ENCODE measurements around the gene ZNF277.
"Not testable (repeated sequence)": the region's sequence is repeated elsewhere in the genome, so short reads cannot be mapped to it uniquely, and the experiment has no call there.

ZNF277 gene

DNA sequence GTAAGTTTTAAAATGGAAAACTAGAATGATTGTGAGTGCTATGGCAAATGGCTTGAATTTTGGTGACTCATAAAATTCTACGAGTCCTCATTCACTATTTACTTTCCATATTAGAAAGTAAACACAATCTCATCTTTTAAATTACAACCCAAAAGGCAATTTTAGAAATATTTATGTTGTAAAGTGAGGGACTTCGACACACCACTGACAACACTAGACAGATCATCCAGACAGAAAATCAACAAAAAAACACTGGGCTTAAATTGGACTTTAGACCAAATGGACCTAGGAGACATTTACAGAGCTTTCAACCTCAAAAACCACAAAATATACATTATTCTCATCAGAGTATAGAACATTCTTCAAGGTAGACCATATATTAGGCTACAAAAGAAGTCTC, 30.1 kb downstream of the ZNF277 start:
- no peaks in the 10 kb centered on the region for H3K36me3 ChIP-seq (ENCODE audit: control insufficient read depth in 1 of 2, insufficient read depth in 2 of 2, low read length in 2 of 2)
- H3K27ac ChIP-seq (ENCODE audit: low read length): no peak overlapping the region
- no peaks in the 10 kb centered on the region for H3K4me1 ChIP-seq (ENCODE audit: control insufficient read depth in 1 of 2, insufficient read depth in 2 of 2, low read length in 2 of 2)

DNA sequence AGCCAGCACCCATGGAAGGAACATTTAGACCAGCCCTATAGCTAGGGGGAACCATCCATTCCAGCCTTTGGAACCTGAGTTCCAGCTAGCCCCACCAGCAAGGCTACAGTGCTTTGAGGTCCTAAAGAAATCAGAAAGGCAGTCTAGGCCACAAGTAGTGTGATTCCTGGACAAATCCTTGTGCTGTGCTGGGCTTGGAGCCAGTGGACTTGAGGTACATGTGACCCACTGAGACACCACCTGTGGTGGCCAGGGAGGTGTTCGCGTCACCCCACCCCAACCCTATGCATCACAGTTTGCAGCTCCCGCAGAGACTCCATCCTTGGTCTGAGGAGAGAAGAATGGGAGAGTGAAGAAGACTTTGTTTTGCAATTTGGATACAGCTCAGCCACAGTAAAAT, 31.8 kb downstream of the ZNF277 start:
- H3K36me3 ChIP-seq (ENCODE audit: control insufficient read depth in 1 of 2, insufficient read depth in 2 of 2, low read length in 2 of 2): no peaks in the 10 kb centered on the region
- no peak overlapping the region for H3K4me3 ChIP-seq (ENCODE audit: low read depth in 1 of 2, low read length in 2 of 2)
- no peaks in the 10 kb centered on the region for H3K9me3 ChIP-seq (ENCODE audit: control insufficient read depth in 1 of 2, low read length in 2 of 2)
- no peaks in the 10 kb centered on the region for H3K27me3 ChIP-seq (ENCODE audit: low read depth, low read length)
- H3K4me1 ChIP-seq (ENCODE audit: control insufficient read depth in 1 of 2, insufficient read depth in 2 of 2, low read length in 2 of 2): no peaks in the 10 kb centered on the region
- H3K27ac ChIP-seq (ENCODE audit: low read length): no peak overlapping the region

More for the DNA sequence above, 30.1 kb downstream of the ZNF277 start:
- Histone ChIP-seq H3K27me3 (ENCODE audit: low read depth, low read length) (no peaks in the 10 kb centered on the region), H3K9me3 (ENCODE audit: control insufficient read depth in 1 of 2, low read length in 2 of 2) (no peaks in the 10 kb centered on the region), H3K4me3 (ENCODE audit: low read depth in 1 of 2, low read length in 2 of 2) (no peak overlapping the region)

DNA sequence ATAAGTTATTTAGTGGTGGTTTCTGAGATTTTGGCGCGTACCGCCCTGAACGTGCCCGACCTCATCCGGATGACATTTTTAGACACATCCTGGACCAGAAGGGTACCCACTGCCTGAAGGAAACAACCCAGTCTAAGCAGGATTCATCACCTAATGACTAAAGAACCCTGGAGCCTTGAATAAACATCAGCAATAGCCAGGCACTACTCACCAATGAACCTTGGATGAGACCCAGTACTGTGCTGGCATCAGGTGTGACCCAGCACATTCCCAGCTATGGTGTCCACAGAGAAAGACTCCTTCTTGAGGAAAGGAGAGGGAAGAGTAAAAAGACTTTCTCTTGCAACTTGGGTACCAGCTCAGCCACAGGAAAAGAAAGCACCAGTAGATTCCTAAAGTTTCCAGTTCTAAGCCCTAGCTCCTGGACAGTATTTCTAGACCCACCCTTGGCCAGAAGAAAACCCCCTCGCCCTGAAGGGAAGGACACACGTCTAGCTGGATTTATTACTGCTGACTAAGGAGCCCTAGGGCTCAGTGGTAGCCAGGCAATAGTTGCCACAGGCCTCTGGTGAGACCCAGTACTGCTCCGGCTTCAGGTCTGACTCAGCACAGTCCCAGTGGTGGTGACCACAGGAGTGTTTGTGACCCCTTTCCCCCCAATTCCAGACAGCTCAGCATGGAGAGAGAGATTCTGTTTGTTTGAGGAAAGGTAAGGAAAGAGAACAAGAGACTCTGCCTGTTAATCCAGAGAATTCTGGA, 32.5 kb downstream of the ZNF277 start:
- H3K27me3 ChIP-seq (ENCODE audit: low read depth, low read length): no peaks in the 10 kb centered on the region
- H3K4me3 ChIP-seq (ENCODE audit: low read depth in 1 of 2, low read length in 2 of 2): no peak overlapping the region
- H3K36me3 ChIP-seq (ENCODE audit: control insufficient read depth in 1 of 2, insufficient read depth in 2 of 2, low read length in 2 of 2): no peaks in the 10 kb centered on the region
- no peaks in the 10 kb centered on the region for H3K9me3 ChIP-seq (ENCODE audit: control insufficient read depth in 1 of 2, low read length in 2 of 2)
- no peaks in the 10 kb centered on the region for H3K4me1 ChIP-seq (ENCODE audit: control insufficient read depth in 1 of 2, insufficient read depth in 2 of 2, low read length in 2 of 2)
- no peak overlapping the region for H3K27ac ChIP-seq (ENCODE audit: low read length)

DNA sequence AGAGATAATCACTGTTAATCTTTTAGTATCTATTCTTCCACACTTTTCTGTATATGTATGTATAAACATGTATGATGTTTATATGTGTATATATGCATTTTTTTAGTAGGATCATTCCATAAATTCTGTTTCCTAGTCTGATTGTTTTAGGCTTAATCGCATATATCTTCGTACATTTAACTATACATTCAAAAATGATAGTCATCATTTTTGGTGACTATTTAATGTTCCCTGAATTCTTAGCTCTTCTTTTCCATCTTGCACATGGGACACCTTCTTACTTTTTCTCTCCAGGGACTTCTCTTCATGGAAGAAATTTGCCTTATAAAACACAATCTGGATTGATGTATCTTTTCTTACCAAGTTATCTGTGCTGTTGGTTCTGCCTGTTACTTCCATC, 42.1 kb downstream of the ZNF277 start:
- no peaks in the 10 kb centered on the region for H3K27me3 ChIP-seq (ENCODE audit: low read depth, low read length)
- H3K4me1 ChIP-seq (ENCODE audit: control insufficient read depth in 1 of 2, insufficient read depth in 2 of 2, low read length in 2 of 2): no peaks in the 10 kb centered on the region
- no peaks in the 10 kb centered on the region for H3K36me3 ChIP-seq (ENCODE audit: control insufficient read depth in 1 of 2, insufficient read depth in 2 of 2, low read length in 2 of 2)
- H3K4me3 ChIP-seq (ENCODE audit: low read depth in 1 of 2, low read length in 2 of 2): no peak overlapping the region
- H3K27ac ChIP-seq (ENCODE audit: low read length): no peak overlapping the region
- H3K9me3 ChIP-seq (ENCODE audit: control insufficient read depth in 1 of 2, low read length in 2 of 2): no peaks in the 10 kb centered on the region

DNA sequence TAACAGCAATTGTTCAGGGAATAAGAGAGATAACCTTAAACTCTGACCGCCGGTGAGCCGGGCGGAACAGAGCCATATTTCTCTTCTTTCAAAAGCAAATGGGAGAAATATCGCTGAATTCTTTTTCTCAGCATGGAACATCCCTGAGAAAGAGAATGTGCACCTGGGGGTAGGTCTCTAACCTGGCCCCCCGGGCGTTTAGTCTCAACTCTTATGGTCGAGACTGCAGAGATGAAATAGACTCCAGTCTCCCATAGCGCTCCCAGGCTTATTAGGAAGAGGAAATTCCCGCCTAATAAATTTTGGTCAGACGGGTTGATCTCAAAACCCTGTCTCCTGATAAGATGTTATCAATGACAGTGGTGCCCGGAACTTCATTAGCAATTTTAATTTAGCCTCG, 43.5 kb downstream of the ZNF277 start:
- H3K36me3 ChIP-seq (ENCODE audit: control insufficient read depth in 1 of 2, insufficient read depth in 2 of 2, low read length in 2 of 2); H3K9me3 ChIP-seq (ENCODE audit: control insufficient read depth in 1 of 2, low read length in 2 of 2); H3K27me3 ChIP-seq (ENCODE audit: low read depth, low read length); H3K27ac ChIP-seq (ENCODE audit: low read length); H3K4me3 ChIP-seq (ENCODE audit: low read depth in 1 of 2, low read length in 2 of 2); H3K4me1 ChIP-seq (ENCODE audit: control insufficient read depth in 1 of 2, insufficient read depth in 2 of 2, low read length in 2 of 2): not testable (repeated sequence)

DNA sequence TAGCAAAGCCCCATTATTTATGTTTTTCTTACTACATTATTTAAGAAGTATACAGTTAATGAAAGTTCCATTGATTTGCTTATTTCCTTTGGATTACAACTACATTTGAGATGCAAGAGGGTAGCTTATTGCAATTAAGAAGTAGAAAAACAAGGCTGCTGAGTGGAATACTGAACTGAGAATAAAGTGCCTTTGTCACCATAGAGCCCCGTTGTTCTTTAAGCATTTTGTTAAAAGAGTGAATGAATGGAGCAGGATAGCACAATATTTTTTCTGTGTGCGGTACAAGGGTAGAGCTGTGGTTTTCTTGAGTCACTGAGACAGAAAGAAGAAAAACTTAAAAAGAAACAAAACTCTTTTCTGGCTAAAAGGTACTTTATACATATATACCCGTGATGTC, 45.6 kb downstream of the ZNF277 start:
- no peak overlapping the region for H3K27ac ChIP-seq (ENCODE audit: low read length)
- H3K4me1 ChIP-seq (ENCODE audit: control insufficient read depth in 1 of 2, insufficient read depth in 2 of 2, low read length in 2 of 2): no peaks in the 10 kb centered on the region
- no peak overlapping the region for H3K4me3 ChIP-seq (ENCODE audit: low read depth in 1 of 2, low read length in 2 of 2)
- no peaks in the 10 kb centered on the region for H3K36me3 ChIP-seq (ENCODE audit: control insufficient read depth in 1 of 2, insufficient read depth in 2 of 2, low read length in 2 of 2)
- no peaks in the 10 kb centered on the region for H3K27me3 ChIP-seq (ENCODE audit: low read depth, low read length)
- no peaks in the 10 kb centered on the region for H3K9me3 ChIP-seq (ENCODE audit: control insufficient read depth in 1 of 2, low read length in 2 of 2)

DNA sequence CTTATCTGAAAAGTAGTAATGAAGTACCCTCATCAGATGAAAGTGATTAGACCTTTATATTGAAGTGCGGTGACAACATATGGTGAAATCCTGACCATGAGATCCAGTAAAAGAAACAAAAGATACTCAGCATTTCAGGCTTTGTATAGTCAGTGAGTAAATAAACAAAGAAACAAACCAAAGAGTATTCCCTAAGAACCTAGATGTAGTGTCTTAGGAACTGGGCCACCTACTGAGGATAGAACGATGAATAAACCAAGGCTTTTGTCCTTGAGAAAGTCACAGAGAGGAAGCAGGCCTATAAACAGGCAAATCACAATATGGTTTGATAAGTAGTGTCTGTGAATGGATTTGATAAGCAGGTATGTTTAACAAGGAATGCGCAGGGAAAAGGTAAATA, 46.2 kb downstream of the ZNF277 start:
- Histone ChIP-seq H3K27ac (ENCODE audit: low read length) (no peak overlapping the region), H3K4me3 (ENCODE audit: low read depth in 1 of 2, low read length in 2 of 2) (no peak overlapping the region), H3K9me3 (ENCODE audit: control insufficient read depth in 1 of 2, low read length in 2 of 2) (no peaks in the 10 kb centered on the region), H3K27me3 (ENCODE audit: low read depth, low read length) (no peaks in the 10 kb centered on the region), H3K36me3 (ENCODE audit: control insufficient read depth in 1 of 2, insufficient read depth in 2 of 2, low read length in 2 of 2) (no peaks in the 10 kb centered on the region), H3K4me1 (ENCODE audit: control insufficient read depth in 1 of 2, insufficient read depth in 2 of 2, low read length in 2 of 2) (no peaks in the 10 kb centered on the region)

DNA sequence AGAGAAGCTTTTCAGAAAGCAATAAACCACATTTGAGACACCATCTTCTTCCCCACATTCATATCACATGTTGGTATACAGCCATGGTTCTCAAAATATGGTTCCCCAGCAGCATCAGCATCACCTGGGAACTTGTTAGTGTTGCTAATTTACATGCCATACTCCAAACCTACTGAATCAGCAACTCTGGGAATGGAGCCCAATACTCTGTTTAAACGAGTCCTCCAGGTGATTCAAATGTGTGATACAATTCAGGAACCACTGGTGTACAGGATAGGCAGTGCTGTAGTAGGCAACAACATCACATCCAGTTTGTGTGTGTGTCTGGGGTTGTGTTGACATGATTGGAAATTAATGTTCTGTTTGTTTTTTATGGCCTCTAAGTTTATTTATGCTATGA, 47.7 kb downstream of the ZNF277 start:
- no peaks in the 10 kb centered on the region for H3K36me3 ChIP-seq (ENCODE audit: control insufficient read depth in 1 of 2, insufficient read depth in 2 of 2, low read length in 2 of 2)
- H3K9me3 ChIP-seq (ENCODE audit: control insufficient read depth in 1 of 2, low read length in 2 of 2): no peaks in the 10 kb centered on the region
- no peak overlapping the region for H3K27ac ChIP-seq (ENCODE audit: low read length)
- no peaks in the 10 kb centered on the region for H3K4me1 ChIP-seq (ENCODE audit: control insufficient read depth in 1 of 2, insufficient read depth in 2 of 2, low read length in 2 of 2)
- no peak overlapping the region for H3K4me3 ChIP-seq (ENCODE audit: low read depth in 1 of 2, low read length in 2 of 2)
- H3K27me3 ChIP-seq (ENCODE audit: low read depth, low read length): no peaks in the 10 kb centered on the region

DNA sequence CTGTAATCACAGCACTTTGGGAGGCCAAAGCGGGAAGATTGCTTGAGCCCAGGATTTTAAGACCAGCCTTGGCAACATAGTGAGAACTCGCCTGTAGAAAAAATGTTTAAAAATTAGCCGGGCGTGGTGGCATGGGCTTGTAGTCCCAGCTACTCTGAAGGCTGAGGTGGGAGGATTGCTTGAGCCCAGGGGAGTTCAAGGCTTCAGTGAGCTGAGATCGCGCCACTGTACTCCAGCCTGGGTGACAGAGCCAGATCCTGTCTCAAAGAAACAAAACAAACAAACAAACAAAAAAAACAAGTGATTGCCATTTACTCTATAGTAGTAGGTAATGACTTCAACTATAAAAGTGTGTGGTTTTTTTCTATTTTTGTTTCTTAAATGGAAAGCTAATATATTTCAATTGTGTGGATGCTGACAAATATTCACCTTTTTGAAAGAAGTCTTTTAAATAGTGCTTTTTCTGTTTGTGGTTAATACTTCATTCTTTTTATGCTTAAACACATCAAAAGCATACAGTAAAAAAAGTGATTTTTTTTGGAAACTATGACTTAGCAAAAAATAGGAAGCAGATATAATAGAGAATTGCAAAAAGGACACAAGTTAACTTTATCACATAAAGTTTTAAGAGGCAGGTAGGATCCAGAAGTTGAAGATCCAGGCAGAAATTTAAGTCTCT, 48.4 kb downstream of the ZNF277 start:
- no peak overlapping the region for H3K4me3 ChIP-seq (ENCODE audit: low read depth in 1 of 2, low read length in 2 of 2)
- H3K27me3 ChIP-seq (ENCODE audit: low read depth, low read length): no peaks in the 10 kb centered on the region
- no peak overlapping the region for H3K27ac ChIP-seq (ENCODE audit: low read length)
- H3K9me3 ChIP-seq (ENCODE audit: control insufficient read depth in 1 of 2, low read length in 2 of 2): no peaks in the 10 kb centered on the region
- H3K36me3 ChIP-seq (ENCODE audit: control insufficient read depth in 1 of 2, insufficient read depth in 2 of 2, low read length in 2 of 2): no peaks in the 10 kb centered on the region
- H3K4me1 ChIP-seq (ENCODE audit: control insufficient read depth in 1 of 2, insufficient read depth in 2 of 2, low read length in 2 of 2): no peaks in the 10 kb centered on the region

DNA sequence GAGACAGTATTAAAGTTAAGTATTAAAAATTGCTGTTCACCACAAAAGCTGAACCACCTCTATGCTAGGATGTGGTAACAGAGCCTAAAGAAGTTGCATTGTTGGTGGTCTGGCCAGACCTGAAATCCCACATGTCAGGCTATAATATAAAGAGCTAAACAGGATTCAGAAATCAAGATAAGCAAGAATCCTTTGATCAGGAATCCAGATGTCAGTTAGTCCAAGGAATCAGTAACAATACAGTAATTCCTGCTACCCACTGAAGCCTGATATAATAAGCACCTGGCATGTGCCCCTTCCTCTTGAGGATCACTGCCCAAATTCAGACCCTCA, 48.9 kb downstream of the ZNF277 start:
- Histone ChIP-seq H3K27ac (ENCODE audit: low read length) (no peak overlapping the region), H3K4me1 (ENCODE audit: control insufficient read depth in 1 of 2, insufficient read depth in 2 of 2, low read length in 2 of 2) (no peaks in the 10 kb centered on the region), H3K36me3 (ENCODE audit: control insufficient read depth in 1 of 2, insufficient read depth in 2 of 2, low read length in 2 of 2) (no peaks in the 10 kb centered on the region), H3K27me3 (ENCODE audit: low read depth, low read length) (no peaks in the 10 kb centered on the region), H3K4me3 (ENCODE audit: low read depth in 1 of 2, low read length in 2 of 2) (no peak overlapping the region), H3K9me3 (ENCODE audit: control insufficient read depth in 1 of 2, low read length in 2 of 2) (no peaks in the 10 kb centered on the region)

DNA sequence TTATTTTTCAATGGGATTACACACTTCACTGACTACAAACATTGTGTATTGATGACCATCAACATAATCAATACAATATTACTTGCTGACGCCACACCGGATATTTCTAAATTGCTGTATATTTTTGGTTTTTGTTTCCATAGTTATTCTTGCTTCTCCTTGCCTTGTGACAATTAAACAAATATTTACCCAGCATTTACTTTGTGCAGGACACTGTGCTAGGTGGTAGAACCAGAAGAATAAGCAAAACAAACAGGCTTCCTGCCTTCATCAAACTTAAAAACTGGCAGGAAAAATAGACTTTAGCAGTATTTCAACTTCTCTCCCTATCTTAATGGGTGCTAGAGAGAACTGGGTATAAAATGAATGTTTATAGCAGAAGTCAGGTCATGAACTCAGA, 50.6 kb downstream of the ZNF277 start:
- H3K36me3 ChIP-seq (ENCODE audit: control insufficient read depth in 1 of 2, insufficient read depth in 2 of 2, low read length in 2 of 2): no peaks in the 10 kb centered on the region
- no peak overlapping the region for H3K27ac ChIP-seq (ENCODE audit: low read length)
- H3K4me1 ChIP-seq (ENCODE audit: control insufficient read depth in 1 of 2, insufficient read depth in 2 of 2, low read length in 2 of 2): no peaks in the 10 kb centered on the region
- no peak overlapping the region for H3K4me3 ChIP-seq (ENCODE audit: low read depth in 1 of 2, low read length in 2 of 2)
- no peaks in the 10 kb centered on the region for H3K9me3 ChIP-seq (ENCODE audit: control insufficient read depth in 1 of 2, low read length in 2 of 2)
- no peaks in the 10 kb centered on the region for H3K27me3 ChIP-seq (ENCODE audit: low read depth, low read length)

DNA sequence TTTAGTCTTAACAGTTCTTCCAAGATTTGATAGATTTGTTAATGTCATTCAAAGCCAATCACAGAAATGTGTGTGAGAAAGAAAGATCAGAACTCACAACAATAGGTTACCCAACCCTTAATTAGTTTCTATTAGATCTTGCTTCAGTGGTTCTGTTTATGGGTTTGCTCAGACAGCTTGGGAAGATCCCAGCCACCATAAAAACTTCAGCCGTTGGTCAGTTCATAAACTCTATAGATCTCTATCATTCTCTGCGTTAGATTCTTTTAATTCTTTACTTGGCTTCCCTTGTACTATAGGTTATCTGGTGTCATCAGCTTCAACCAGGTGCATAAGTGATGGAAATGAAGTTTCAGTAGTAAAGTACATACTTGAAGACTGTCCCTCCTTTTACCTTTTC, 54.4 kb downstream of the ZNF277 start:
- no peaks in the 10 kb centered on the region for H3K36me3 ChIP-seq (ENCODE audit: control insufficient read depth in 1 of 2, insufficient read depth in 2 of 2, low read length in 2 of 2)
- H3K9me3 ChIP-seq (ENCODE audit: control insufficient read depth in 1 of 2, low read length in 2 of 2): no peaks in the 10 kb centered on the region
- no peak overlapping the region for H3K4me3 ChIP-seq (ENCODE audit: low read depth in 1 of 2, low read length in 2 of 2)
- no peak overlapping the region for H3K27ac ChIP-seq (ENCODE audit: low read length)
- H3K4me1 ChIP-seq (ENCODE audit: control insufficient read depth in 1 of 2, insufficient read depth in 2 of 2, low read length in 2 of 2): peaks cover 0 to 5% of the 10 kb centered on the region in 2 donors
- no peaks in the 10 kb centered on the region for H3K27me3 ChIP-seq (ENCODE audit: low read depth, low read length)

Measured in muscle layer of duodenum (tissue), 2 donors.